ENCODE results near the gene ALX4.

ALX4 gene

DNA sequence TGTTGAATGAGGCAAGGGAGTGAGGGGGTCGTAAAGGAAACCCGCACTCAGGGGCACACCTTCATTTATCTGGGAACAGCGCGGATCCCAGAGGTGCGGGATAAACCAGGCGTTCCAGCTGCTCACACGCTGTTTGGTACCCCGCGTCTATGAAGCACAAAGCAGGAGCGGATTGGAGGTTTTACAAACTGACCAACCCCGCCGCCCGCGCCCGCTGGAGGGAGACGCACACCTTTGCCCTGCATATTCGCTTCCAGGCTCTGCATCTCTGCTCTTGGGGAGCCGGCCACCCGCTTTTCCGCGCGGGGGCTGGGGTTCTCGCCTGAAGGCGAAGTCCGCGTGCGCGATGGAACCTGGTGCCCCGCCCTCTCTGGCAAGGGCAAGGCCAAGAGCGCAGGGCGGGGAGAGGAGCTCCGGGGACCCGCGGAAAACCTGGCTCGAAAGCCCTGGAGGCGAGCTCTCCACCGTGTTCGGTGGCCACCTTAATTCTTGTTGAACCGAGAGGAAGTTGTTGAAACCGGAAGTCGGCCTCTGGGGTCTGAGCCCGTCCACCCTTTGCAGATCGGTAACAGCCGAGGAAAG, 6.8 kb upstream of the ALX4 start:
- no peak overlapping the region for H3K4me3 ChIP-seq (ENCODE audit: low read depth, low read length)
- TF ChIP-seq, protein P1, sequence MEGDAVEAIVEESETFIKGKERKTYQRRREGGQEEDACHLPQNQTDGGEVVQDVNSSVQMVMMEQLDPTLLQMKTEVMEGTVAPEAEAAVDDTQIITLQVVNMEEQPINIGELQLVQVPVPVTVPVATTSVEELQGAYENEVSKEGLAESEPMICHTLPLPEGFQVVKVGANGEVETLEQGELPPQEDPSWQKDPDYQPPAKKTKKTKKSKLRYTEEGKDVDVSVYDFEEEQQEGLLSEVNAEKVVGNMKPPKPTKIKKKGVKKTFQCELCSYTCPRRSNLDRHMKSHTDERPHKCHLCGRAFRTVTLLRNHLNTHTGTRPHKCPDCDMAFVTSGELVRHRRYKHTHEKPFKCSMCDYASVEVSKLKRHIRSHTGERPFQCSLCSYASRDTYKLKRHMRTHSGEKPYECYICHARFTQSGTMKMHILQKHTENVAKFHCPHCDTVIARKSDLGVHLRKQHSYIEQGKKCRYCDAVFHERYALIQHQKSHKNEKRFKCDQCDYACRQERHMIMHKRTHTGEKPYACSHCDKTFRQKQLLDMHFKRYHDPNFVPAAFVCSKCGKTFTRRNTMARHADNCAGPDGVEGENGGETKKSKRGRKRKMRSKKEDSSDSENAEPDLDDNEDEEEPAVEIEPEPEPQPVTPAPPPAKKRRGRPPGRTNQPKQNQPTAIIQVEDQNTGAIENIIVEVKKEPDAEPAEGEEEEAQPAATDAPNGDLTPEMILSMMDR (IDR thresholded peaks at IDR 0.05; ENCODE audit: borderline replicate concordance, insufficient read depth, low read depth, low read length) = no peak

DNA sequence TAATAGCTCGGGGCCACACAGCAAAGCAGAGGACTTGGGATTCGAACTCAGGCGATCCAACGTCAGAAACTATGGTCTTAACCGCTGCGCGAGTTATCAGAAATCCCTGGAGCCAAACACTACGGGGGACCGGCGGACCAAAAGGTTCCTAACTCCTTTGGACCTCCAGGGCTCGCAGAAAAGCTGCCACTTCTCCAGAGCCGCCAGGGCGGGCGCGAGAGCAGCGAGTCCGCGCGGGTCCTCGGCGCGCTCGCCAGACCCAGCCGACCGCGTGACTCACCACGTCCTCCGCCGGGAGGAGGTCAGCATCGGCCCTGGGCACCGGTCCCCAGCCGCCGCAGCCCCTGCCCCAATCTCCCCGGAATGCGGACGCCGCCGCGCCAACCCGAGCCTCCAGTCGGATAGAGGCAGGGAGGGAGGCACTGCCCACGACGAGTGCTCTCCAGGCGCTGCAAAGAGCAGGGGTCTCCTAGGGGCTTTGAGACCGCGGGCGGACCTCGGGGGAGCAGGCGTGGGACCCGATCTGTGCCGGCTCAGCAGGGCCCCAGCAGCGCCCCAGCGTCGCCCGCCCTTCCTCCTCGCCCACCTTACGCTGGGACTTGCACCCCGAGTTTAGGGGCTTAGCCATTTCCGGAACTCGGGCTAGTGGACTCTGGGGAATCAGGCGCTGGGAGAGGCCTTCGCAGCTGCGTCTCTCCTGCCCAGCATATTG, 6.2 kb upstream of the ALX4 start:
- no peak overlapping the region for H3K4me3 ChIP-seq (ENCODE audit: low read depth, low read length)
- TF ChIP-seq, protein P1 (IDR thresholded peaks at IDR 0.05; ENCODE audit: borderline replicate concordance, insufficient read depth, low read depth, low read length) = no peak

GRCh38 chr11:44314733-44315132, 4.8 kb upstream of the ALX4 start:
- no peak overlapping the region for H3K4me3 ChIP-seq (ENCODE audit: low read depth, low read length)
- TF ChIP-seq, protein P1 (IDR thresholded peaks at IDR 0.05; ENCODE audit: borderline replicate concordance, insufficient read depth, low read depth, low read length) = no peak

DNA sequence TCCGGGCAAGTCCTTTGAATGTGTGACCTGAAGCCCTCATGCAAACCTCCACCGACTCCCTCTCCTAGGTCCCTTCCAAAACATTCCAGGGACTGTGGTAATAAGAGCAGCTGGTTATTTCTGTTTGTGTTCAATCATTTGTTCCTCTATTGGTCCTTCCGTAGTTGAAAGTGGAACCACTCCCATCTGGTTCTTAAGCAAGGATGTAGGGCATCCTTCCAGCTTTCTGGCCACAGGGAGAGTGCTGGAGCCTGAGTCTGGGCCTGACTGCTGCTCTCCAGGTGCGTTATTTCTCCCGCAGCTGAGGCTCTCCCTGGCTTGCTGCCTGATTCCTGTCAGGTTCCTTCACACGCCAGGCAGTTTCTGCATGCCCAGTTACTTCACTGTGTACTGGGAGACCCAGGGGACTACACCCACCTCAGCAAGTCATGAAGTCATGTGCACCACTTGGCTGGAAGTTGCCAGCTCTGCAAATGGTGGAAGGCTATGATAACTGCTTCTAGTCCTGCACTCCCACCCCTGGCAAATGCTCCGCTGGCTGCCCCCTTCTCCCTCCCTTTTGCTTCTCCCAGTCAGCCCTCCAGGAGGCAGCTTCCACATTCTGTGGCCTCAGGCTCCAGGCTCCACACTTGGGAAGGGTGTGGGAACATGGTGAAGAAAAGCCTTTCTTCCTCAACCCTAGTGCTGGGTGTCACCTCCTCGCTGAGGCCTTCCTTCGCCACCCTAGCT, 4.0 kb upstream of the ALX4 start:
- H3K4me3 ChIP-seq (ENCODE audit: low read depth, low read length) = no peak overlapping the region
- TF ChIP-seq, protein P1 (IDR thresholded peaks at IDR 0.05; ENCODE audit: borderline replicate concordance, insufficient read depth, low read depth, low read length) = no peak

DNA sequence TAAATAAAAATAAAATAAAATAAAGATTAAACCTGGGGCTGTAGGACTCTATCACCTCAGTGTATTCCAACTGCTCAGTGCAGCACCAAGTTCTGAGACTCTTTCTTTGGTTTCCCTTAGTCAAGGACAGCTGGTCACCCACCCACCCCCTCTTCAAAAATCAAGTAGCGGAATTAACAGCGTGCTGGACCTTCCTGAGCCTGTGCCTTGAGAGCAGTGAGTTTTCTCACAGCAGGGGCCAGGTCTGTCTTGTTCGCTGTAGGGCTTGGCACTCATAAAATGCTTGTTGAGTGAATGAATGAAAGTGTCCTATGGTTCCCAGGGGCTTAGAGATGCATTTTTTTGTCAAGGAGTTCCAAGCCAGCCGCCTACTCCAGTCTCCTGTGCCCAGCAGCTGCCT, 2.9 kb upstream of the ALX4 start:
- H3K4me3 ChIP-seq (ENCODE audit: low read depth, low read length) = no peak overlapping the region
- TF ChIP-seq, protein P1 (IDR thresholded peaks at IDR 0.05; ENCODE audit: borderline replicate concordance, insufficient read depth, low read depth, low read length) = no peak

GRCh38 chr11:44311339-44312261, 1.7 kb upstream of the ALX4 start:
- no peak overlapping the region for H3K4me3 ChIP-seq (ENCODE audit: low read depth, low read length)
- TF ChIP-seq, protein P1 (IDR thresholded peaks at IDR 0.05; ENCODE audit: borderline replicate concordance, insufficient read depth, low read depth, low read length) = no peak
